HEK293 (cell line): ENCODE results near the gene EBI3.
A peak's percentile ranks its signal among the peaks of the same experiment; 100 is the strongest.

Experiments
- BCL11B ChIP-seq: fragments of 450-650 bp; formaldehyde crosslinking; IDR thresholded peaks from 2 replicates; pipeline ENCODE4 v1.5.1; 2016; ENCODE audit warnings: low read depth, missing biosample characterization, missing genetic modification characterization
- OVOL3 ChIP-seq: fragments of 450-650 bp; formaldehyde crosslinking; IDR thresholded peaks from 2 replicates; pipeline ENCODE4 v1.5.1; 2016; ENCODE audit warnings: missing biosample characterization, missing genetic modification characterization
- ZNF10 ChIP-seq: fragments of 450-650 bp; formaldehyde crosslinking; IDR thresholded peaks from 2 replicates; pipeline ENCODE4 v1.5.1; 2017; ENCODE audit warnings: missing biosample characterization, missing genetic modification characterization
- ZNF202 ChIP-seq: fragments of 450-650 bp; formaldehyde crosslinking; IDR thresholded peaks from 2 replicates; pipeline ENCODE4 v1.5.1; 2016; ENCODE audit warnings: missing biosample characterization, missing genetic modification characterization, borderline replicate concordance
- ZNF335 ChIP-seq: fragments of 450-650 bp; formaldehyde crosslinking; conservative IDR thresholded peaks from 2 replicates; pipeline ENCODE4 v1.5.1; 2016; ENCODE audit warnings: missing biosample characterization, missing genetic modification characterization
- ZNF548 ChIP-seq: fragments of 450-650 bp; formaldehyde crosslinking; IDR thresholded peaks from 2 replicates; pipeline ENCODE4 v1.5.1; 2016; ENCODE audit warnings: missing biosample characterization, missing genetic modification characterization
- ZNF560 ChIP-seq: fragments of 450-650 bp; formaldehyde crosslinking; IDR thresholded peaks from 2 replicates; pipeline ENCODE4 v1.5.1; 2017; ENCODE audit warnings: missing biosample characterization, missing genetic modification characterization, borderline replicate concordance
- ZNF658 ChIP-seq: fragments of 450-650 bp; formaldehyde crosslinking; IDR thresholded peaks from 2 replicates; pipeline ENCODE4; 2016; ENCODE audit warnings: missing biosample characterization, missing genetic modification characterization
- ZNF843 ChIP-seq: fragments of 450-650 bp; formaldehyde crosslinking; IDR thresholded peaks from 2 replicates; pipeline ENCODE4 v1.5.1; 2016; ENCODE audit warnings: missing biosample characterization, missing genetic modification characterization
- TF ChIP-seq, protein P1 (sequence below): fragments of 450-650 bp; formaldehyde crosslinking; IDR thresholded peaks from 2 replicates; pipeline ENCODE4 v1.5.1; 2016; ENCODE audit warnings: missing biosample characterization, missing genetic modification characterization
- TF ChIP-seq, protein P2 (sequence below): fragments of 450-650 bp; formaldehyde crosslinking; conservative IDR thresholded peaks from 2 replicates; pipeline ENCODE4 v1.5.1; 2016; ENCODE audit warnings: low read depth, missing biosample characterization, missing genetic modification characterization
- TF ChIP-seq, protein P3 (sequence below): fragments of 450-650 bp; IDR thresholded peaks from 2 replicates; pipeline ENCODE4 v1.5.1; 2018; ENCODE audit warnings: missing biosample characterization, missing genetic modification characterization
- TF ChIP-seq, protein P4 (sequence below): fragments of 450-650 bp; formaldehyde crosslinking; IDR thresholded peaks from 2 replicates; pipeline ENCODE4 v1.5.1; 2016; ENCODE audit warnings: missing biosample characterization, missing genetic modification characterization
- TF ChIP-seq, protein P5 (sequence below): fragments of 450-650 bp; formaldehyde crosslinking; conservative IDR thresholded peaks from 2 replicates; pipeline ENCODE4 v1.5.1; 2016; ENCODE audit warnings: low read depth, missing biosample characterization, missing genetic modification characterization
- TF ChIP-seq, protein P6 (sequence below): fragments of 450-650 bp; formaldehyde crosslinking; IDR thresholded peaks from 2 replicates; pipeline ENCODE4 v1.5.1; 2017; ENCODE audit warnings: missing biosample characterization, missing genetic modification characterization

Gene EBI3

DNA sequence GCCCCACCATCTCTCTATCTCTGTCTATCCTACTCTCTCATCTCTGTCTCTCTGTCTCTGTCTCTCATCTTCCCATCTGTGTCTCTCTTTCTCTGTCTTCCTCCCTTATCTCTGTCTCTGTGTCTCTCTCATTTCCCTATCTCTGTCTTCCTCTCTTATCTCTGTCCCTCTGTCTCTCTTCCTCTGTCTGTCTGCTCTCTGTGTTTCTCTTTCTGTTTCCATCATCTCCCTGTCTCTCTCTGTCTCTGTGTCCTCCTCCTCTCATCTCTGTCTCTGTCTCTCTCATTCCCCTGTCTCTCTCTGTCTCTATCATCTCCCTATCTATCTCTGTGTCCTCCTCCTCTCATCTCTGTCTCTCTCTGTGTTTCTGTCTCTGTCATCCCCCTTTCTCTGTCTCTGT is 1.6 kb upstream of the EBI3 start (continued):
- TF ChIP-seq, protein P1, sequence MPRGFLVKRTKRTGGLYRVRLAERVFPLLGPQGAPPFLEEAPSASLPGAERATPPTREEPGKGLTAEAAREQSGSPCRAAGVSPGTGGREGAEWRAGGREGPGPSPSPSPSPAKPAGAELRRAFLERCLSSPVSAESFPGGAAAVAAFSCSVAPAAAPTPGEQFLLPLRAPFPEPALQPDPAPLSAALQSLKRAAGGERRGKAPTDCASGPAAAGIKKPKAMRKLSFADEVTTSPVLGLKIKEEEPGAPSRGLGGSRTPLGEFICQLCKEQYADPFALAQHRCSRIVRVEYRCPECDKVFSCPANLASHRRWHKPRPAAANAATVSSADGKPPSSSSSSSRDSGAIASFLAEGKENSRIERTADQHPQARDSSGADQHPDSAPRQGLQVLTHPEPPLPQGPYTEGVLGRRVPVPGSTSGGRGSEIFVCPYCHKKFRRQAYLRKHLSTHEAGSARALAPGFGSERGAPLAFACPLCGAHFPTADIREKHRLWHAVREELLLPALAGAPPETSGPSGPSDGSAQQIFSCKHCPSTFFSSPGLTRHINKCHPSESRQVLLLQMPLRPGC = 0 out of 2 replicates have a peak, but pooled peaks have one; percentile 24
- TF ChIP-seq ZNF335 = no peak
- TF ChIP-seq ZNF843 (tag by site-specific recombination) = no peak
- TF ChIP-seq, protein P2, sequence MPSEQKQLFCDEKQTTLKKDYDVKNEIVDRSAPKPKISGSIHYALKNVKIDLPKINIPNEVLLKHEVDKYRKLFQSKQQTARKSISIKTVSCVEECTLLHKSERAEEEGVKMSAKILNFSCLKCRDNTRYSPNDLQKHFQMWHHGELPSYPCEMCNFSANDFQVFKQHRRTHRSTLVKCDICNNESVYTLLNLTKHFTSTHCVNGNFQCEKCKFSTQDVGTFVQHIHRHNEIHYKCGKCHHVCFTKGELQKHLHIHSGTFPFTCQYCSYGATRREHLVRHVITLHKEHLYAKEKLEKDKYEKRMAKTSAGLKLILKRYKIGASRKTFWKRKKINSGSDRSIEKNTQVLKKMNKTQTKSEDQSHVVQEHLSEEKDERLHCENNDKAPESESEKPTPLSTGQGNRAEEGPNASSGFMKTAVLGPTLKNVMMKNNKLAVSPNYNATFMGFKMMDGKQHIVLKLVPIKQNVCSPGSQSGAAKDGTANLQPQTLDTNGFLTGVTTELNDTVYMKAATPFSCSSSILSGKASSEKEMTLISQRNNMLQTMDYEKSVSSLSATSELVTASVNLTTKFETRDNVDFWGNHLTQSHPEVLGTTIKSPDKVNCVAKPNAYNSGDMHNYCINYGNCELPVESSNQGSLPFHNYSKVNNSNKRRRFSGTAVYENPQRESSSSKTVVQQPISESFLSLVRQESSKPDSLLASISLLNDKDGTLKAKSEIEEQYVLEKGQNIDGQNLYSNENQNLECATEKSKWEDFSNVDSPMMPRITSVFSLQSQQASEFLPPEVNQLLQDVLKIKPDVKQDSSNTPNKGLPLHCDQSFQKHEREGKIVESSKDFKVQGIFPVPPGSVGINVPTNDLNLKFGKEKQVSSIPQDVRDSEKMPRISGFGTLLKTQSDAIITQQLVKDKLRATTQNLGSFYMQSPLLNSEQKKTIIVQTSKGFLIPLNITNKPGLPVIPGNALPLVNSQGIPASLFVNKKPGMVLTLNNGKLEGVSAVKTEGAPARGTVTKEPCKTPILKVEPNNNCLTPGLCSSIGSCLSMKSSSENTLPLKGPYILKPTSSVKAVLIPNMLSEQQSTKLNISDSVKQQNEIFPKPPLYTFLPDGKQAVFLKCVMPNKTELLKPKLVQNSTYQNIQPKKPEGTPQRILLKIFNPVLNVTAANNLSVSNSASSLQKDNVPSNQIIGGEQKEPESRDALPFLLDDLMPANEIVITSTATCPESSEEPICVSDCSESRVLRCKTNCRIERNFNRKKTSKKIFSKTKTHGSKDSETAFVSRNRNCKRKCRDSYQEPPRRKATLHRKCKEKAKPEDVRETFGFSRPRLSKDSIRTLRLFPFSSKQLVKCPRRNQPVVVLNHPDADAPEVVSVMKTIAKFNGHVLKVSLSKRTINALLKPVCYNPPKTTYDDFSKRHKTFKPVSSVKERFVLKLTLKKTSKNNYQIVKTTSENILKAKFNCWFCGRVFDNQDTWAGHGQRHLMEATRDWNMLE = no peak
- TF ChIP-seq, protein P3, sequence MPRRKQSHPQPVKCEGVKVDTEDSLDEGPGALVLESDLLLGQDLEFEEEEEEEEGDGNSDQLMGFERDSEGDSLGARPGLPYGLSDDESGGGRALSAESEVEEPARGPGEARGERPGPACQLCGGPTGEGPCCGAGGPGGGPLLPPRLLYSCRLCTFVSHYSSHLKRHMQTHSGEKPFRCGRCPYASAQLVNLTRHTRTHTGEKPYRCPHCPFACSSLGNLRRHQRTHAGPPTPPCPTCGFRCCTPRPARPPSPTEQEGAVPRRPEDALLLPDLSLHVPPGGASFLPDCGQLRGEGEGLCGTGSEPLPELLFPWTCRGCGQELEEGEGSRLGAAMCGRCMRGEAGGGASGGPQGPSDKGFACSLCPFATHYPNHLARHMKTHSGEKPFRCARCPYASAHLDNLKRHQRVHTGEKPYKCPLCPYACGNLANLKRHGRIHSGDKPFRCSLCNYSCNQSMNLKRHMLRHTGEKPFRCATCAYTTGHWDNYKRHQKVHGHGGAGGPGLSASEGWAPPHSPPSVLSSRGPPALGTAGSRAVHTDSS (tag by site-specific recombination) = no peak
- peak; percentile 32; the same call in 1 of the 2 replicates for TF ChIP-seq ZNF202 (tag by site-specific recombination)
- TF ChIP-seq ZNF560 (tag by site-specific recombination) = no peak
- no peak for TF ChIP-seq ZNF10 (tag by site-specific recombination)
- TF ChIP-seq OVOL3 (tag by site-specific recombination) = no peak
- no peak for TF ChIP-seq ZNF548 (tag by site-specific recombination)
- TF ChIP-seq ZNF658 = no peak
- no peak for TF ChIP-seq BCL11B
- TF ChIP-seq, protein P4, sequence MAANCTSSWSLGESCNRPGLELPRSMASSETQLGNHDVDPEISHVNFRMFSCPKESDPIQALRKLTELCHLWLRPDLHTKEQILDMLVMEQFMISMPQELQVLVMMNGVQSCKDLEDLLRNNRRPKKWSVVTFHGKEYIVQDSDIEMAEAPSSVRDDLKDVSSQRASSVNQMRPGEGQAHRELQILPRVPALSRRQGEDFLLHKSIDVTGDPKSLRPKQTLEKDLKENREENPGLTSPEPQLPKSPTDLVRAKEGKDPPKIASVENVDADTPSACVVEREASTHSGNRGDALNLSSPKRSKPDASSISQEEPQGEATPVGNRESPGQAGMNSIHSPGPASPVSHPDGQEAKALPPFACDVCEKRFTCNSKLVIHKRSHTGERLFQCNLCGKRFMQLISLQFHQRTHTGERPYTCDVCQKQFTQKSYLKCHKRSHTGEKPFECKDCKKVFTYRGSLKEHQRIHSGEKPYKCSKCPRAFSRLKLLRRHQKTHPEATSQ = 0 out of 2 replicates have a peak, but pooled peaks have one; percentile 56
- TF ChIP-seq, protein P5, sequence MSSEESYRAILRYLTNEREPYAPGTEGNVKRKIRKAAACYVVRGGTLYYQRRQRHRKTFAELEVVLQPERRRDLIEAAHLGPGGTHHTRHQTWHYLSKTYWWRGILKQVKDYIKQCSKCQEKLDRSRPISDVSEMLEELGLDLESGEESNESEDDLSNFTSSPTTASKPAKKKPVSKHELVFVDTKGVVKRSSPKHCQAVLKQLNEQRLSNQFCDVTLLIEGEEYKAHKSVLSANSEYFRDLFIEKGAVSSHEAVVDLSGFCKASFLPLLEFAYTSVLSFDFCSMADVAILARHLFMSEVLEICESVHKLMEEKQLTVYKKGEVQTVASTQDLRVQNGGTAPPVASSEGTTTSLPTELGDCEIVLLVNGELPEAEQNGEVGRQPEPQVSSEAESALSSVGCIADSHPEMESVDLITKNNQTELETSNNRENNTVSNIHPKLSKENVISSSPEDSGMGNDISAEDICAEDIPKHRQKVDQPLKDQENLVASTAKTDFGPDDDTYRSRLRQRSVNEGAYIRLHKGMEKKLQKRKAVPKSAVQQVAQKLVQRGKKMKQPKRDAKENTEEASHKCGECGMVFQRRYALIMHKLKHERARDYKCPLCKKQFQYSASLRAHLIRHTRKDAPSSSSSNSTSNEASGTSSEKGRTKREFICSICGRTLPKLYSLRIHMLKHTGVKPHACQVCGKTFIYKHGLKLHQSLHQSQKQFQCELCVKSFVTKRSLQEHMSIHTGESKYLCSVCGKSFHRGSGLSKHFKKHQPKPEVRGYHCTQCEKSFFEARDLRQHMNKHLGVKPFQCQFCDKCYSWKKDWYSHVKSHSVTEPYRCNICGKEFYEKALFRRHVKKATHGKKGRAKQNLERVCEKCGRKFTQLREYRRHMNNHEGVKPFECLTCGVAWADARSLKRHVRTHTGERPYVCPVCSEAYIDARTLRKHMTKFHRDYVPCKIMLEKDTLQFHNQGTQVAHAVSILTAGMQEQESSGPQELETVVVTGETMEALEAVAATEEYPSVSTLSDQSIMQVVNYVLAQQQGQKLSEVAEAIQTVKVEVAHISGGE (tag by site-specific recombination) = no peak
- TF ChIP-seq, protein P6, sequence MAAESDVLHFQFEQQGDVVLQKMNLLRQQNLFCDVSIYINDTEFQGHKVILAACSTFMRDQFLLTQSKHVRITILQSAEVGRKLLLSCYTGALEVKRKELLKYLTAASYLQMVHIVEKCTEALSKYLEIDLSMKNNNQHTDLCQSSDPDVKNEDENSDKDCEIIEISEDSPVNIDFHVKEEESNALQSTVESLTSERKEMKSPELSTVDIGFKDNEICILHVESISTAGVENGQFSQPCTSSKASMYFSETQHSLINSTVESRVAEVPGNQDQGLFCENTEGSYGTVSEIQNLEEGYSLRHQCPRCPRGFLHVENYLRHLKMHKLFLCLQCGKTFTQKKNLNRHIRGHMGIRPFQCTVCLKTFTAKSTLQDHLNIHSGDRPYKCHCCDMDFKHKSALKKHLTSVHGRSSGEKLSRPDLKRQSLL (tag by site-specific recombination) = no peak
